Measurements from ENCODE around the gene FOXN1. TPM values are rescaled to one million over a fixed set of nuclear protein-coding genes. Genes with fewer than 3 reads are reported as not detected.

FOXN1 gene
- total and polyA plus RNA-seq, 2 of the 13 experiments (the other 11 are each of a cell fraction or from before 2014, with no cell fraction given) = 0.01 TPM; not detected in 1

DNA sequence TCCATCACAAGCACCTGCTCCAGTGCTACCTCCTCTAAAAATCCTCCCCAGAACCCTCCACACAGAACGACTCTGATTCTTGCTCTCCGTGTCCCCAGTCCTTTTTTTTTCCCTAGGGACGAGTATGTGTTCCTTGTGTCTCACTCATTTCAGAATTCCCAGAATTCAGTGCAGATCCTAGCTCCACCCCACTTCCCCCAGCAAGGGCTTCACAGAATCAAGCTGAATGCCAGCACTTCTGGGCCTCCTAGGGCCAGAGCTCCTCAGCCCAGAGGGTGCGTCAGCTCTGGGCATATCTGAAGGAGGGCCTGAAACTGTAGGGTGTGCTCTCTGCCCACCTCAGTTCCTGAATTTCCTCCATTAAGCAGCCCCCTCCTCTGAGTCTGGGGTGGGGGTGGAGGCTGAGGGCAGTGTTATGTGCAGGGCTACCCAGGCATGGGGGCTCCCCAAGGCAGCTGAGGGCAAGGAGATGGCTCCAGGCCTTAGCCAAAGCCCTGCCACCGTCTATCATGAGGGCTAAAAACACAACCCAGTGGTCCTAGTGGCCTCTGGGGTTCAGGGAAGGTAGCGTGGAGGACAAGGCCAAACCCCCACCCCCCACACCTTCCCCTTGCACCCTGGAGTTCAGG lies 39.8 kb downstream of the FOXN1 start:
- POLR2A ChIA-PET = no interaction called here

DNA sequence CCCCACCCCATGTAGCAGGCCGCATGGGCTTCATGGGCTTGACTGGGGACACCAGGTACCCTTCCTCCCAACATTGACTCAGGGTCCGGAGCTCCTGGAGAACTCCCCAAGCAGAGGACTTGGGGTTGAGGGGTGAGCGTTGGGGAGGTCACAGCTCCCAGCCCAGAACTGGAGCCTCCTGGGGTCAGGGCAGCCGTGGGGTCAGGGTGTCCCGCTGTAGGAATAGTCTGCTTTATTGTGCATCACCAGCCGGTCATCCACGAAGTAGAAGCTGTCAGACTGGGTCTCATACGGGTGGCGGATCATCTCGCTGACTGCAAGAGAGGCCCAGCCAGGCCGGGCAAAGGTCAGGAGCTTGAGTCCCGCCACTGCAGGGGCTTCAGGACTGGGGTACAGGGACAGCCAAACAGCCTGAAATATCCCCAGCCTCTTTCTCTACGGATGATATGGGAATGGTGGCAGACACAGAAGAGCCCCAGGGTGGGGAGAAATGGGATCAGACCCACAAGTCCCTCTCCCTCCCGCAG lies 41.0 kb downstream of the FOXN1 start:
- 78% methylated on average over 10 of the region's 14 CpGs for WGBS (ENCODE audit: low lambda C conversion rate)
- ChIA-PET POLR2A (no interaction called here), CTCF (ENCODE audit: low intra/inter-chr PET ratio, low total read pairs) (interaction anchor here (1.9 kb wide), 1 partner anchor 67 kb away, joined by 5 read pairs; the partner anchor contains the start of gene RSKR)
- no peak overlapping the region for H2AFZ ChIP-seq (ENCODE audit: low read length)
- BruUV-seq (replicated peaks) = no TSS peak
- no peak overlapping the region for H3K27ac ChIP-seq (ENCODE audit: extremely low read length, insufficient read depth, low read length)
- H3K4me3 ChIP-seq (replicated peaks in 1 of 3; ENCODE audit: insufficient read depth in 1 of 3, low read depth in 2 of 3, low read length in 3 of 3) = no peak overlapping the region
- peaks cover 28% of the 10 kb centered on the region for H3K4me1 ChIP-seq (ENCODE audit: insufficient read depth, low read length)
- no peak overlapping the region for H3K9ac ChIP-seq (ENCODE audit: insufficient read depth, low read depth, low read length)
- H3K4me2 ChIP-seq (ENCODE audit: low read depth, low read length) = no peak overlapping the region
- intact Hi-C loops (cut with micrococcal nuclease; ENCODE audit: unreplicated experiment) = no loop called here
- ATAC-seq = no peak
- no peaks in the 10 kb centered on the region for H3K79me2 ChIP-seq (ENCODE audit: insufficient read depth, low read length)
- H3K36me3 ChIP-seq (replicated peaks in 1 of 2; ENCODE audit: control insufficient read depth in 1 of 2, insufficient read depth in 2 of 2, low read length in 2 of 2) = no peaks in the 10 kb centered on the region
- TF ChIP-seq, protein P1, sequence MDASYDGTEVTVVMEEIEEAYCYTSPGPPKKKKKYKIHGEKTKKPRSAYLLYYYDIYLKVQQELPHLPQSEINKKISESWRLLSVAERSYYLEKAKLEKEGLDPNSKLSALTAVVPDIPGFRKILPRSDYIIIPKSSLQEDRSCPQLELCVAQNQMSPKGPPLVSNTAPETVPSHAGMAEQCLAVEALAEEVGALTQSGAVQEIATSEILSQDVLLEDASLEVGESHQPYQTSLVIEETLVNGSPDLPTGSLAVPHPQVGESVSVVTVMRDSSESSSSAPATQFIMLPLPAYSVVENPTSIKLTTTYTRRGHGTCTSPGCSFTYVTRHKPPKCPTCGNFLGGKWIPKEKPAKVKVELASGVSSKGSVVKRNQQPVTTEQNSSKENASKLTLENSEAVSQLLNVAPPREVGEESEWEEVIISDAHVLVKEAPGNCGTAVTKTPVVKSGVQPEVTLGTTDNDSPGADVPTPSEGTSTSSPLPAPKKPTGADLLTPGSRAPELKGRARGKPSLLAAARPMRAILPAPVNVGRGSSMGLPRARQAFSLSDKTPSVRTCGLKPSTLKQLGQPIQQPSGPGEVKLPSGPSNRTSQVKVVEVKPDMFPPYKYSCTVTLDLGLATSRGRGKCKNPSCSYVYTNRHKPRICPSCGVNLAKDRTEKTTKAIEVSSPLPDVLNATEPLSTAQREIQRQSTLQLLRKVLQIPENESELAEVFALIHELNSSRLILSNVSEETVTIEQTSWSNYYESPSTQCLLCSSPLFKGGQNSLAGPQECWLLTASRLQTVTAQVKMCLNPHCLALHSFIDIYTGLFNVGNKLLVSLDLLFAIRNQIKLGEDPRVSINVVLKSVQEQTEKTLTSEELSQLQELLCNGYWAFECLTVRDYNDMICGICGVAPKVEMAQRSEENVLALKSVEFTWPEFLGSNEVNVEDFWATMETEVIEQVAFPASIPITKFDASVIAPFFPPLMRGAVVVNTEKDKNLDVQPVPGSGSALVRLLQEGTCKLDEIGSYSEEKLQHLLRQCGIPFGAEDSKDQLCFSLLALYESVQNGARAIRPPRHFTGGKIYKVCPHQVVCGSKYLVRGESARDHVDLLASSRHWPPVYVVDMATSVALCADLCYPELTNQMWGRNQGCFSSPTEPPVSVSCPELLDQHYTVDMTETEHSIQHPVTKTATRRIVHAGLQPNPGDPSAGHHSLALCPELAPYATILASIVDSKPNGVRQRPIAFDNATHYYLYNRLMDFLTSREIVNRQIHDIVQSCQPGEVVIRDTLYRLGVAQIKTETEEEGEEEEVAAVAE (CRISPR knock-in tag; IDR thresholded peaks at IDR 0.05; ENCODE audit: borderline replicate concordance) = no peak
- peak; percentile 50; the same call in 1 of the 2 replicates for TF ChIP-seq ZBTB38 (CRISPR knock-in tag; IDR thresholded peaks at IDR 0.05)
- TF ChIP-seq, protein P2, sequence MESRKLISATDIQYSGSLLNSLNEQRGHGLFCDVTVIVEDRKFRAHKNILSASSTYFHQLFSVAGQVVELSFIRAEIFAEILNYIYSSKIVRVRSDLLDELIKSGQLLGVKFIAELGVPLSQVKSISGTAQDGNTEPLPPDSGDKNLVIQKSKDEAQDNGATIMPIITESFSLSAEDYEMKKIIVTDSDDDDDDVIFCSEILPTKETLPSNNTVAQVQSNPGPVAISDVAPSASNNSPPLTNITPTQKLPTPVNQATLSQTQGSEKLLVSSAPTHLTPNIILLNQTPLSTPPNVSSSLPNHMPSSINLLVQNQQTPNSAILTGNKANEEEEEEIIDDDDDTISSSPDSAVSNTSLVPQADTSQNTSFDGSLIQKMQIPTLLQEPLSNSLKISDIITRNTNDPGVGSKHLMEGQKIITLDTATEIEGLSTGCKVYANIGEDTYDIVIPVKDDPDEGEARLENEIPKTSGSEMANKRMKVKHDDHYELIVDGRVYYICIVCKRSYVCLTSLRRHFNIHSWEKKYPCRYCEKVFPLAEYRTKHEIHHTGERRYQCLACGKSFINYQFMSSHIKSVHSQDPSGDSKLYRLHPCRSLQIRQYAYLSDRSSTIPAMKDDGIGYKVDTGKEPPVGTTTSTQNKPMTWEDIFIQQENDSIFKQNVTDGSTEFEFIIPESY (CRISPR knock-in tag; IDR thresholded peaks at IDR 0.05) = peak; percentile 87
- in situ Hi-C loops (cut with HindIII; ENCODE audit: extremely low pct_ligation_motif_present, low pct_unique_long_range_greater_than_20kb) = no loop called here
- no peaks in the 10 kb centered on the region for H3K9me3 ChIP-seq (ENCODE audit: low read length)
- DNase-seq (ENCODE audit: low spot score) = no peak
- no peaks in the 10 kb centered on the region for H3K27me3 ChIP-seq (ENCODE audit: control insufficient read depth in 1 of 2, insufficient read depth in 2 of 2, low read length in 2 of 2)
- FAIRE-seq = no peak
- H4K20me1 ChIP-seq (ENCODE audit: insufficient read depth, low read length) = no peaks in the 10 kb centered on the region

More for the DNA sequence above, 39.8 kb downstream of the FOXN1 start:
- 71% methylated on average over 6 of the region's 6 CpGs for WGBS (ENCODE audit: low lambda C conversion rate)
- no peak overlapping the region for H2AFZ ChIP-seq (ENCODE audit: low read length)
- no peaks in the 10 kb centered on the region for H3K79me2 ChIP-seq (ENCODE audit: insufficient read depth, low read length)
- no peaks in the 10 kb centered on the region for H3K36me3 ChIP-seq (replicated peaks in 1 of 2; ENCODE audit: control insufficient read depth in 1 of 2, insufficient read depth in 2 of 2, low read length in 2 of 2)
- ATAC-seq (no peak), FAIRE-seq (no peak), DNase-seq (ENCODE audit: low spot score) (no peak)
- CTCF ChIA-PET (ENCODE audit: low intra/inter-chr PET ratio, low total read pairs) = no interaction called here
- H4K20me1 ChIP-seq (ENCODE audit: insufficient read depth, low read length) = no peaks in the 10 kb centered on the region
- TF ChIP-seq ZNF615 (CRISPR knock-in tag; IDR thresholded peaks at IDR 0.05; ENCODE audit: borderline replicate concordance) (no peak), ZNF446 (CRISPR knock-in tag; IDR thresholded peaks at IDR 0.05) (no peak), POLR2AphosphoS5 (IDR thresholded peaks at IDR 0.05; ENCODE audit: low read depth, low read length) (no peak), ZBTB20 (CRISPR knock-in tag; IDR thresholded peaks at IDR 0.05; ENCODE audit: borderline replicate concordance, low read depth) (no peak), ARHGAP35 (CRISPR knock-in tag; IDR thresholded peaks at IDR 0.05; ENCODE audit: borderline replicate concordance) (no peak), STAG1 (CRISPR knock-in tag; IDR thresholded peaks at IDR 0.05) (no peak), TCF7 (IDR thresholded peaks at IDR 0.05; ENCODE audit: low read depth) (no peak), NKX3-1 (CRISPR knock-in tag; IDR thresholded peaks at IDR 0.05) (no peak), JARID2 (CRISPR knock-in tag; IDR thresholded peaks at IDR 0.05; ENCODE audit: insufficient replicate concordance) (no peak), KLF15 (CRISPR knock-in tag; IDR thresholded peaks at IDR 0.05; ENCODE audit: borderline replicate concordance) (no peak), ZIK1 (CRISPR knock-in tag; IDR thresholded peaks at IDR 0.05; ENCODE audit: borderline replicate concordance, low read depth) (no peak), ZNF3 (CRISPR knock-in tag; IDR thresholded peaks at IDR 0.05) (no peak), ZNF589 (CRISPR knock-in tag; conservative IDR thresholded peaks at IDR 0.05) (no peak)
- H3K4me2 ChIP-seq (ENCODE audit: low read depth, low read length) = no peak overlapping the region
- H3K9me3 ChIP-seq (ENCODE audit: low read length) = no peaks in the 10 kb centered on the region
- H3K9ac ChIP-seq (ENCODE audit: insufficient read depth, low read depth, low read length) = no peak overlapping the region
- no TSS peak for BruUV-seq (replicated peaks)
- in situ Hi-C loops (cut with HindIII; ENCODE audit: extremely low pct_ligation_motif_present, low pct_unique_long_range_greater_than_20kb) = no loop called here
- no peaks in the 10 kb centered on the region for H3K27me3 ChIP-seq (ENCODE audit: control insufficient read depth in 1 of 2, insufficient read depth in 2 of 2, low read length in 2 of 2)
- peaks cover 18% of the 10 kb centered on the region for H3K4me1 ChIP-seq (ENCODE audit: insufficient read depth, low read length)
- H3K27ac ChIP-seq (ENCODE audit: extremely low read length, insufficient read depth, low read length) = no peak overlapping the region
- intact Hi-C loops (cut with micrococcal nuclease; ENCODE audit: unreplicated experiment) = no loop called here
- no peak overlapping the region for H3K4me3 ChIP-seq (replicated peaks in 1 of 3; ENCODE audit: insufficient read depth in 1 of 3, low read depth in 2 of 3, low read length in 3 of 3)

All from HepG2 (cell line).